Upper lobe of left lung (tissue), 4 donors: ENCODE measurements around the gene PPIL1.

Experiments
- CTCF ChIP-seq, 6 experiments: fragments of 450-650 bp in 4 of 6; fragments of 200-600 bp in 2 of 6; sonication (generic) in 2 of 6; IDR thresholded peaks; one replicate each; pipeline ENCODE4 v1.5.1; 2016 to 2019; ENCODE audit warnings: antibody characterized with exemption in 6 of 6
- EP300 ChIP-seq, 4 donors: sonication (generic); formaldehyde crosslinking; IDR thresholded peaks; one replicate each; pipeline ENCODE4 v1.5.1; 2017; ENCODE audit warnings: antibody characterized with exemption in 4 of 4, control low read depth in 2 of 4

DNA sequence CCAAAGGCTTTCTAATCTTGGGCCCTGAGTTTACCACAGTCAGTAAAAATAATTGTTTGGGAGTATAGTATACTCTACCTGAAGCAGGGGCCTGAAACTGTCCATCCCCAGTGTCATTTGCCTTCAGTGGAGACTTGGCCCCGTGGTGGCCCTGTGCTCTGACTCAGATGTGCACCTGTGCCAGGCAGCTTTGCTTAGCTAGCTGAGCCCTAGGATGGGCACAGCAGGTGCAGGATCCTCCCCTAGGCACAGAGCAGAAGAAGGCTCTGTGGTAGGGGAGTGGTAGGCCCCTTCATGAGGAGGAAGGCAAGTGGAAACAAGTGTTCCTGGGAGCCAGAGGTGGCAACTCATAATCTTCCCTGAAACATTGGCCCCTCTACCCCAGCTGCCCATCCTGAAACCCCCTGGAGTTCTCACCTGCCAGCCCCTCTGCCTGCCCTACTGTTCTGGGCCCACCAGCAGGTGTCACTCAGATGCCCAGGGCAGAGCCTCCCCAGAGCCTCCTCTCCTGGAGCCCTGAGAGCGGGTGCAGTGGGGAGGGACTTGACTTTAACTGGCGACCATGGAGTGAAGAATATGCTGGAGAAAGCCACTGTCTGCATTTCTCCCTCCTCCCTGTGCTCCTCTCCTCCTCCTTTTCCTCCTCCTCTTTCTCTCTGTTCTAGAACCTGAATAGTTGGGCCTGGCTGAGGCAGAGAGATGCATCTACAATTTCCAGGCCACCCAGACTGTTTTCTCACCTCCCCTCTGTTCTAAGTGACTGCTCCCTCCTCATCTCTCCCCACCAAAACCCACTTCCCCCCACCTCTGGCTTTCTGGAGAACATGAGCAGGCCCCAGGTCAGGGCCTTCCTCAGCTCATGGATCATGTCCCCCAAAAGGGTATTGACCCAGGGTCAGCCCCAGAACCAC lies 38.2 kb downstream of the PPIL1 start:
- TF ChIP-seq CTCF (IDR thresholded peaks at IDR 0.05): no peak
- TF ChIP-seq EP300 (IDR thresholded peaks at IDR 0.05): no peak
